ENCODE data around the gene UMODL1.
"Not testable (repeated sequence)": the region's sequence is repeated elsewhere in the genome, so short reads cannot be mapped to it uniquely, and the experiment has no call there.

UMODL1 gene

GRCh38 chr21:42101246-42101645, 30.1 kb downstream of the UMODL1 start:
- DNase-seq: no peak

- no peak for DNase-seq
Measured at GRCh38 chr21:42102076-42102475, 31.0 kb downstream of the UMODL1 start.

GRCh38 chr21:42102526-42102925, 31.4 kb downstream of the UMODL1 start:
- no peak for DNase-seq

- no peak for DNase-seq
Measured at GRCh38 chr21:42102991-42103390, 31.9 kb downstream of the UMODL1 start.

GRCh38 chr21:42103843-42104242, 32.7 kb downstream of the UMODL1 start:
- no peak for DNase-seq

GRCh38 chr21:42105476-42106315, 34.6 kb downstream of the UMODL1 start:
- DNase-seq: no peak

- DNase-seq: no peak
Measured at GRCh38 chr21:42106425-42106824, 35.3 kb downstream of the UMODL1 start.

- DNase-seq: no peak
Measured at GRCh38 chr21:42107177-42107880, 36.2 kb downstream of the UMODL1 start.

GRCh38 chr21:42107881-42108553, 36.9 kb downstream of the UMODL1 start:
- peak; percentile 47 for DNase-seq

- DNase-seq: no peak
Measured at GRCh38 chr21:42108554-42109340, 37.6 kb downstream of the UMODL1 start.

GRCh38 chr21:42109473-42109872, 38.4 kb downstream of the UMODL1 start:
- DNase-seq: no peak

GRCh38 chr21:42109873-42110525, 38.9 kb downstream of the UMODL1 start:
- no peak for DNase-seq

- no peak for DNase-seq
Measured at GRCh38 chr21:42110691-42111469, 39.8 kb downstream of the UMODL1 start.

- no peak for DNase-seq
Measured at GRCh38 chr21:42111470-42111743, 40.3 kb downstream of the UMODL1 start.

GRCh38 chr21:42111811-42112210, 40.7 kb downstream of the UMODL1 start:
- no peak for DNase-seq

- DNase-seq: no peak
Measured at GRCh38 chr21:42112238-42112637, 41.1 kb downstream of the UMODL1 start.

GRCh38 chr21:42112857-42113256, 41.7 kb downstream of the UMODL1 start:
- no peak for DNase-seq

- DNase-seq: no peak
Measured at GRCh38 chr21:42113926-42114409, 42.9 kb downstream of the UMODL1 start.

- DNase-seq: no peak
Measured at GRCh38 chr21:42114646-42115045, 43.5 kb downstream of the UMODL1 start.

GRCh38 chr21:42115136-42115683, 44.1 kb downstream of the UMODL1 start:
- no peak for DNase-seq

GRCh38 chr21:42116551-42116950, 45.4 kb downstream of the UMODL1 start:
- not testable (repeated sequence) for DNase-seq
